ENCODE results near the gene A4GALT.

Gene A4GALT

DNA sequence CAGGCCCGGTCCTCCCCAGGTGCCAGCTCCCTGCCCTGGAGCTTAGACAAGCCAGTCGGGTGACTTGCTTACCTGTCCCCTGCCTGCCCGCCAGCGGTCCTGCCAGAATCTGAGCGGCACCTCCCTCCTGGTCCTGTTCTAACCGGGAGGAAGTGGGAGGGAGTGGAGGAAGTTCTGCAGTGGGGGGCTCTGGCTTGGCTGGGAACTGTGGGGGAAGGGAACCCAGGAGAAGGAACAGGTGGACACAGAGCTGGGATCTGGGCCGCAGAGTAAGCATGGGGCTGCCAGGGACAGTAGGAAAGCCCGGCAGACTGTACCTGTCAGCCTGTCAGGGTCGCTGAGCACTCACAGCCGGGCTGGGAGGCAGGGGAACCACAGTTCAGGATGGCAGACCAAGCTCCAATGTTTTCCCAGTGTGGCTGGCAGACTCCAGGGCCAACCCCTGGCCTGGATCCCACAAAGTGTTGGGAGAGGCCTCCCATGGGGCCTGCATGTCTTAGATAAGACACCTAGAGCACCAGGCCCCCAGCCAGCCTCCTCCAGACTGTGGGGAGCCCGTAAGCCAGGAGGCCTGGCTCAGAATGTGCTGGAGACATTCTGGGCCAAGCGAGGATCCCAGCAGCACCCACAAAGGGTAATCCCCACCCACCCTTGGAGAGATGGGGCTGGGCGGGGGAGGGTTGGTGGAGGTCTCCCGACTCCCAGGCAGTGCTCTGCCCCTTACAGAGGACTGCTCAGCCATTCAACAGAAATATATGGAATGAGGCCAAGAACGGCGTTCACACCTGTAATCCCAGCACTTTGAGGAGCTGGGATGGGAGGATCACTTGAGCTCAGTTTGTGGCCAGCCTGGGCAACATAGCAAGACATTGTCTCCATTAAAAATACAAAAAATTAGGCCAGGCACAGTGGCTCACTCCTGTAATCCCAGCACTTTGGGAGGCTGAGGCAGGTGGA lies 73.8 kb downstream of the A4GALT start:
- peak in 1 of 2 experiments; percentile 37 for DNase-seq

DNA sequence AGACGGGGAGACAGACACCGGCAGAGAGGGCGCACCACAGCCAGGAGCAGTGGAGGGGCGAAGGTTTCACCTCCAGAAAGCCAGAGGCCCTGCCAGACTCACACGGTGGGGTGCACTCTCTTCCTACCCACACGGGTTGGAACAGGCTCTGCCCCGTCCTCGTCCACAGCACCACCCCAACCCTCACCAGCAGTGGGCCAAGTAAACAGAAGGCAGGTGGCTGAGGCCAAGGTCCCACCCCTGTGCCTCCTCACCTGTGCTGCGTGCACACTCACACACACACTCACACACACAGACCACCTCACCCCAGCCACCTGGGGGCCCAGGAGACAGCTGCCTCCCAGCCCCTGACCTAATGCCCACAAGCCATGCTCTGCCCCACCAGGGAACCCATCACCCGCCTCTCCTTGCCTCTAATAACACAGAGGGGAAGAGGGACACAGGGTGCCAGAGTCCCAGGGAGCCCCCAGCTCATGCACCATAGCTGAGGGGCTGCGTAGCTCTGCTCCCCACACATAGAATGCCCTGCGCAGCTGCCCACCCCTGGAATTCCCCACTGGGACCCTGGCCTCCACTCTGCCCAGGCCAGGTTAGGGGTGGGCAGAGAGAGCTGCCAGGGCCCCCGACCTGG lies 74.6 kb downstream of the A4GALT start:
- DNase-seq, result no peak

DNA sequence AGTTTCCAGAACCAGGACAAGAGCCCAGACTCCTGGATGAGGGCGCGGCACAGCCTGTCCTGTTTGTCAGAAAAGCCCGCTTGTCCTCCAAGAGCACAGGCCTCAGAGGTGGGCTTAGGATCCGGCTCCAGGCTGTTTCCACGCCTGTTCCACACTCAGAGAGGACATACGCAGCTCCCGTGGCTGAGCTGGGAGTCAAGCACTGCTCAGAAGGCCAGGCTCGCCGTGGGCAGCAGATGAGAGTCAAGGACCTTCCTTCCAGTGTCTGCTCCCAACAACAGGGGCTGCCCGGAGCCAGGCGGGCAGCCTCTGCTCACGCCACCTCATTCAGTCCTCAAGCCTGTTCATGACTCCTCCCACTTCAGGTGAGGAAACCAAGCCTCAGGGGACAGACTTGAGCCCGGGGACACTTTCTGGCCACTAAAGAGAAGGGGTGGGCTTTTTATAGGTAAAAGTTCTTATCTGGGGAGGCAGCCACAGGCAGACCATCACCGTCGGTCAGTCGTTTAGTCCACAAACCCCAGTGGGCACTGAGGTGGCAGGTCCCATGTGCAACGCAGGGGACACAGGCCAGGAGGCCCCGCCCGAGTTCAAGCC lies 75.2 kb downstream of the A4GALT start:
- no peak for DNase-seq

DNA sequence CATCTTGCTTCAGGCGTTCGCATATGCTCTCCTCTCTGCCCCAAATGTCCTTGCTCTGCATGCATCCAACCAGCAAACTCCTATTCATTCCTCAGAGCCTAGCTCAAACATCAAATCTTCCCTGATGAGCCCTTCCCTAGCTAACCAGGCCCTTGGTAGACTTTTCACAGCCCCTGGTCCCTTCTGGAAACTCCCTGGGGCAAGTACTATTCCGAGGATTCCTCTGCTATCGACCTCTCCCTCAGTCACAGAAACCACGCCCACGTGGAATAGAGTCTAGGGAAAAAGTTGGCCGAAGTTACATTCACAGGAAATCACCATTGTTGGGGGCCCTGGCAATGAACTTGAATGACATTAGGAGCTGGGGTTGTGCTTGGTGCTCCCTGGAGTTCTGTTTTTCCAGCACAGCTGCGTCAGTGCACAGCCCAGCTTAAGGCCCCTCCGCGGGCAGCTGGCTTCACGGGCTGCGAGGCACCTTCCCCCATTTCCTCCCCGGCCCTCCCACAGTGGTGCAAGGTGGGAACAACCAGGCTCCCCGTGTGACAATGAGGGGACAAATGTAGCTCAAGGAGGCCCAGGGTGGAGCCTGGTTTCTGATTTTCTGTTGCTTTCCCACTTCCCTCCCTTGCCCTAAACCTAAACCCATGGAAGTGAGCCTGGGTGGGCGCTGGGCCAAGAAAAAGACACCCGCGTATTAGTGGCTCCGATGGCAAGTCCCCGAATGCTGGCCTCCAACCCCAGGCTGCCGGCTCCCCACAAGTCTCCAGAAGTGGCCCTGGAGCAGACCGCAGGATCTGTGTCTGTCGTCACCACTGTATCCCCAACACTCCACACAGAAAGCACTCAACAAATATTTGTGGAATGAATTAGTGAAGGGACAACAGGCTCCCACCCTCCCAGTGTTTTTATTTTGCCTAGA lies 76.0 kb downstream of the A4GALT start:
- no peak for DNase-seq

DNA sequence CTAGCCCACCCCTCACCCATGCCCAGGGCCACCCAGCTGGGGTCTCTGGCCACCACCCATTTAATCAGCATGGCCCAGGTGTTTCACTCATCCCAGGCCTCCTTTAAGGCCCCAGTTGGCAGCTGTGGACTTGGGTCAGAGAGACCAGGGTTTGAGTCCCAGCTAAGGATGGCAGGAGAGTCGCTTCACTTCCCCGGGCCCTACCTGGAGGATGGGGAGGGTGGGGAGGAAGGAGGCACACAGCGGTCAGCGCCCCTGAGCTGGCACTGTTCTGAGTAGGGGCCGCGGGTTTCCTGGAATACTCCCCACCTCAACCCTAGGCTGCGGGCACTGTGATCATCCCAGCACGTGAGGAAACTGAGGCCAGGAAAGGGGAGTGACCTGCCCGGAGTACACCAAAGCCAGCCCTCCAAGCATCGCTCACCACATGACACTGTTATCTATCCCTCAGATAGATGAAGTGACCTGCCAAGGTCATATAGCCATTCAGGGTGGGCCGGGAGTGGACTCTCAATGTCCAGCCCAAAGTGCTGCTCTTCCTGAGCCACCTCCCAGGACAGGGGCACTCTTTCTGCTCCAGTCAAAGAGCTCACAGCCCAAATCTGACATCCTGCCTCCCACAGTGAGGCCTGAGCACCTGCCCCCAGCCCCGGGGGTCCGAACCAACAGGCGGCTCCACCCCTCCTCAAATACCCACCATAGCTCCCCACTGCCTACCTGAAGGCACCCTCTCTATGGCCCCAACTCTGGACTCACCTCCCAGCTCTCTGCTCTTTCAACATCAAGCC lies 76.8 kb downstream of the A4GALT start:
- DNase-seq, result no peak

DNA sequence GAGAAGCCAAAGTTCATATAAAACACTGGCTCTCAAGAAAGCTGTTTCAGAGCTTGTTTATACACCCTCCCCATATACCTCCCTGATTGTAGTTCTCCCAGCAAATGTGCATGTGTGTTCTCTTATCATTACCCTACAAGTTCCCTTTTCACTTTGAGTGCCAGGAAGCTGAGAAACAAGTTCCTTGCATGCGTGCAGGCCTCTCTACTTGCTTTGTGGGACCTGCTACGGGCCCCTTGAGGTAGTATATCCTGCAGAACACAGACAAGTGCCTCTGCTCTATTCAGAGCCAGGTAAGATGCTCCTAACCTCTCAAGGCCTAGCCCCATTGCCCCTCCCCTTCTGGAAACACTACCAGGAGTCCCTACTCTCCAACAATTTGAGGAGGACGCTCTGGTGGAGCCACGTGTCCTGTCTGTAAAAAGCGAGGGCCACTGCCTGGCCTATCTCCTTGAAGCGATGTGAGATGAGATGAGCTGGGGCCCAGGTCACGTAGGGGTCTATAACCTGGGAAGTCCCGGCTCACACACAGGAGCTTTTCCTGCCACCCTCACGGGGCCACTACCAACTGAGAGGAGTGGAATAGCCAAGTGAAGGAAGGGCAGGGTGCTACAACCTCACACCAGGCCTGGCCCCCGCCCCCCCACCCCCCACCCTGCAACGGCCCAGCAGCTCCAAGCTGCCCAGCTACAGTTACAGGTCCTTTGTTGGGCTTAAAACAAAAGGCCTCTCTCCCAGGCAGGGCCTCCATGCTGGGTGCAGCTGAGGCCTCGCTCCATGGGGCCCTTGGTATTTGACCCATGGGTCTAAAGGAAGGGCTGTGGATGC lies 77.7 kb downstream of the A4GALT start:
- DNase-seq, result no peak
